Measurements from ENCODE around the gene MRS2. TPM values are rescaled to one million over a fixed set of nuclear protein-coding genes. Genes with fewer than 3 reads are reported as not detected.

The MRS2 gene
- total RNA-seq, 1 donor from 2014 or later: 18.0 TPM

- Mint-ChIP-seq H3K27ac (ENCODE audit: unreplicated experiment) (peak overlapping the region; percentile 91), H3K9me3 (ENCODE audit: low read depth) (no peaks in the 10 kb centered on the region), H3K36me3 (ENCODE audit: low read depth) (peaks cover 9% of the 10 kb centered on the region), H3K4me1 (ENCODE audit: low read depth) (peaks cover 20% of the 10 kb centered on the region), H3K27me3 (ENCODE audit: low read depth) (no peaks in the 10 kb centered on the region), H3K4me3 (ENCODE audit: unreplicated experiment) (no peak overlapping the region)
- TF ChIP-seq CTCF (IDR thresholded peaks at IDR 0.05): no peak
- no peak for DNase-seq (ENCODE audit: low spot score)
Measured at GRCh38 chr6:24429146-24429545, 26.4 kb downstream of the MRS2 start.

DNA sequence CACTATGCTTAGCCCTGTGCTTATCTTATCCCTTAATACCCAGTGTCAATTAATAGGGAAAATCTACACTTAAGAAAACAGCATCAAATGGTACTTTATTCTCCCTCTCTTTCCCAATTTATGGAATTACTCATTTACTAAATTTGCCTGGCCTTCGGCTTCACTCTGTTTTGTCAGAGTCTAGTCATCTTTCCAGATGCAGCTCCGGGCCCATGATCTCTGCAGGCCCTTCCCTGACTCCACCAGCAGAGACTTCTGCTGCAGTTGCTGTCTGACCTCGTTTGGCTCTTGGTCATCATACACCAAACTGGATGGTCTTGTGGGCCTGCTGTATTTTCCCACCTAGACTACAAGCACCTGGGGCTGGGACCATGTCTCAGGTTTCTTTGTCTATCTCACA, 27.4 kb downstream of the MRS2 start:
- no peaks in the 10 kb centered on the region for H3K9me3 Mint-ChIP-seq (ENCODE audit: low read depth)
- H3K4me3 Mint-ChIP-seq (ENCODE audit: unreplicated experiment): no peak overlapping the region
- no peak overlapping the region for H3K27ac Mint-ChIP-seq (ENCODE audit: unreplicated experiment)
- peaks cover 20% of the 10 kb centered on the region for H3K4me1 Mint-ChIP-seq (ENCODE audit: low read depth)
- no peak for TF ChIP-seq CTCF (IDR thresholded peaks at IDR 0.05)
- no peaks in the 10 kb centered on the region for H3K27me3 Mint-ChIP-seq (ENCODE audit: low read depth)
- H3K36me3 Mint-ChIP-seq (ENCODE audit: low read depth): no peaks in the 10 kb centered on the region
- DNase-seq (ENCODE audit: low spot score): no peak

- peak; percentile 89 for TF ChIP-seq CTCF (IDR thresholded peaks at IDR 0.05)
- Mint-ChIP-seq H3K27ac (ENCODE audit: unreplicated experiment) (no peak overlapping the region), H3K9me3 (ENCODE audit: low read depth) (no peaks in the 10 kb centered on the region), H3K27me3 (ENCODE audit: low read depth) (no peaks in the 10 kb centered on the region), H3K4me1 (ENCODE audit: low read depth) (peaks cover 20% of the 10 kb centered on the region), H3K36me3 (ENCODE audit: low read depth) (no peaks in the 10 kb centered on the region), H3K4me3 (ENCODE audit: unreplicated experiment) (no peak overlapping the region)
- DNase-seq (ENCODE audit: low spot score): no peak
Measured at GRCh38 chr6:24431045-24431451, 28.3 kb downstream of the MRS2 start.

DNA sequence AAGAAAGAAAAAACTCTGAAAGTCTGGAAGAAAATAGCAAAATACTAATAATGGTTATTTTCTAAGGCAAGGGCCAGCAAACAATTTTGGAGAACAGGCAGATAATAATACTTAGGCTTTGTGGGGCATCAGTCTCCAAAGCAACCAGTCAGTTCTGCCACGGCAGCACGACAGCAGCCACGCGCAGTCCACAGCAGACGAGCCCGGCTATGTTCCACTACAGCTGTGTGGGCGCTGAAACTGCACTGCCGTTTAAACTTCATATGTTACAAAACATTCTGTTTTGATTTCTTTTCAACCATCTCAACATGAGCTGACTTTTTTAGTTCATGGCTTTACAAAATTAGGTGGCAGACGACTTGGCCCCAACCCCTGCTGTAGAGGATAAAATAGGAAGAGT, 29.9 kb downstream of the MRS2 start:
- no peak for DNase-seq (ENCODE audit: low spot score)
- H3K9me3 Mint-ChIP-seq (ENCODE audit: low read depth): no peaks in the 10 kb centered on the region
- no peak overlapping the region for H3K27ac Mint-ChIP-seq (ENCODE audit: unreplicated experiment)
- peaks cover 15% of the 10 kb centered on the region for H3K4me1 Mint-ChIP-seq (ENCODE audit: low read depth)
- H3K27me3 Mint-ChIP-seq (ENCODE audit: low read depth): no peaks in the 10 kb centered on the region
- H3K4me3 Mint-ChIP-seq (ENCODE audit: unreplicated experiment): no peak overlapping the region
- H3K36me3 Mint-ChIP-seq (ENCODE audit: low read depth): no peaks in the 10 kb centered on the region
- TF ChIP-seq CTCF (IDR thresholded peaks at IDR 0.05): no peak

DNA sequence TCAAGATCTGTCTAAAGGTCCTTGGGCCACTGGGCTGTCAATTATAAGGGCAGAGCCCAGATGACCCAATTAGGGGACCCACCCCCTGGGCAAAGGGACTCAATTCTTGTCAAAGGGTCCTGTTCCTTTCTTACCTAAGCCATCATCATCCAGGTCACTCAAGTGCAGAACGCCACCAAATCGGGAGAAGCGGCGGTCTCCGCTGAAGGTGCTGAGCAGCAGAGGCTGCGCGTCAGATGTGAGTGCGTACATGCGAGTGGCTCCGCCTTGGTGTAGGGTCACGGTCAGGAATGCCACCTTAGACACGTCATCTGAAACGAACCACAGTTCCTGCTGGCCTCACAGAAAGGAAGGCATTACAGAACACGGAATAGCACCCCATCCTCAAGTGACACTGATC, 34.2 kb downstream of the MRS2 start:
- Mint-ChIP-seq H3K36me3 (ENCODE audit: low read depth) (no peaks in the 10 kb centered on the region), H3K4me1 (ENCODE audit: low read depth) (no peaks in the 10 kb centered on the region), H3K27me3 (ENCODE audit: low read depth) (no peaks in the 10 kb centered on the region), H3K27ac (ENCODE audit: unreplicated experiment) (no peak overlapping the region), H3K9me3 (ENCODE audit: low read depth) (no peaks in the 10 kb centered on the region), H3K4me3 (ENCODE audit: unreplicated experiment) (no peak overlapping the region)
- TF ChIP-seq CTCF (IDR thresholded peaks at IDR 0.05): no peak
- DNase-seq (ENCODE audit: low spot score): no peak
